Heart left ventricle (tissue), 13 donors: Measurements from ENCODE around the gene LSAMP.

Source experiments
- POLR2A ChIP-seq, 2 donors: fragments of 450-650 bp; IDR thresholded peaks; one replicate each; pipeline ENCODE4 v1.6.1; 2017; ENCODE audit warnings: antibody characterized with exemption in 2 of 2, mild to moderate bottlenecking in 2 of 2, moderate library complexity in 2 of 2
- TF ChIP-seq, protein P1 (sequence below), 12 donors: fragments of 200-600 bp; sonication (generic) in 4 of 12; IDR thresholded peaks; one replicate each; pipeline versions ENCODE4 v1.5.0 to v1.8.0; 2018 to 2022; ENCODE audit warnings: antibody characterized with exemption in 12 of 12, mild to moderate bottlenecking in 5 of 12
- donor health status: ischemic (EF 13 %, LVEDD 7.1; RV severe dilation, severe dysfunction).
- donor health status: DM: no; HTN: yes; CAD: no.
- donor health status: DM: no; HTN: no; CAD: no.
- donor health status: ischemic (EF 25% LVEDD 6.9; RV normal size, moderate dysfunction).
- donor health status: ischemic (EF 25% LVEDD 5.7; RV mildly dilated, moderate dysfunction).
- donor health status: ischemic (EF 35%, LVEDD 5.7; RV mildly dilated, moderate dysfunction).
- donor health status: nonischemic (EF 11% LVEDD 7.7; RV severe dilation, severe dysfunction).
- donor health status: DM: yes; HTN: yes; CAD: no.
- donor health status: PGD.
- donor health status: ischemic (EF 29% LVEDD 5.4; RV normal size, mild dysfunction).
- donor health status: nonischemic (EF 23%, LVEDD 6.1; RV moderate dilation, normal function).

DNA sequence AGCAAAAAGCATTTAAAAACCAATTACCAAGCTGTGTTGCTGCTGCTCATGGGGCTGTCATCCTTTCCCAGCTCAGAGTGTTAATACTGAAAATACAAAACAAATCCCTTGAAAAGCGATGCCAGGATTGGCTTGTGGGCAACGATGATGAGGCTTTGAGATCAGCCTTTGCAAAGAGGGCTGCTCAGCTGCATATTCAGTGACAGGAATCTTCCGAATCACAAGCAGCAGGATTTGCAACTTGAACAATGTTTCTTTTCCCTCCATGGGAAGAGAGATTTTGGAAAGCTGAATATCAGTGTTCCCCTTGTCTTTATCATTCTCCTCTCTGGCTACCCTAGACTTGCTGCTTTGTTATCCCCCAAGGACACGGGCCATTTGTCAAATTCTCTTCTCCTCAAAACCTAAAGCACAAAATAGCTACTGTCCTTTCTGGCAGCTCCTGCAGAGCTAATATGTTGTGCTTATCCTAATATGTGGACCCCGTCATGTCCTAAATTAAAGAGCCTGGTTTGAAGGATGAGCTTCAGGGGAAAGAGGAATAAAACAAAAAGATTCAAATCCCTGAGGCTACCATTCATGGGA, 446.2 kb downstream of the LSAMP start:
- no peak for TF ChIP-seq POLR2A (IDR thresholded peaks at IDR 0.05)
- TF ChIP-seq, protein P1, sequence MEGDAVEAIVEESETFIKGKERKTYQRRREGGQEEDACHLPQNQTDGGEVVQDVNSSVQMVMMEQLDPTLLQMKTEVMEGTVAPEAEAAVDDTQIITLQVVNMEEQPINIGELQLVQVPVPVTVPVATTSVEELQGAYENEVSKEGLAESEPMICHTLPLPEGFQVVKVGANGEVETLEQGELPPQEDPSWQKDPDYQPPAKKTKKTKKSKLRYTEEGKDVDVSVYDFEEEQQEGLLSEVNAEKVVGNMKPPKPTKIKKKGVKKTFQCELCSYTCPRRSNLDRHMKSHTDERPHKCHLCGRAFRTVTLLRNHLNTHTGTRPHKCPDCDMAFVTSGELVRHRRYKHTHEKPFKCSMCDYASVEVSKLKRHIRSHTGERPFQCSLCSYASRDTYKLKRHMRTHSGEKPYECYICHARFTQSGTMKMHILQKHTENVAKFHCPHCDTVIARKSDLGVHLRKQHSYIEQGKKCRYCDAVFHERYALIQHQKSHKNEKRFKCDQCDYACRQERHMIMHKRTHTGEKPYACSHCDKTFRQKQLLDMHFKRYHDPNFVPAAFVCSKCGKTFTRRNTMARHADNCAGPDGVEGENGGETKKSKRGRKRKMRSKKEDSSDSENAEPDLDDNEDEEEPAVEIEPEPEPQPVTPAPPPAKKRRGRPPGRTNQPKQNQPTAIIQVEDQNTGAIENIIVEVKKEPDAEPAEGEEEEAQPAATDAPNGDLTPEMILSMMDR (IDR thresholded peaks at IDR 0.05), result no peak
